HL-60/S4 treated with retinoic acid at 250 ng/mL for 4 days and 3 days (cell line): ENCODE results near the gene CGB8.

Experiments
- in situ Hi-C: fragments of 300-500 bp; cut with MboI; formaldehyde crosslinking; loops from 2 replicates; pipeline ENCODE4 v1.7.0; 2022; ENCODE audit warnings: low sequenced_read_pairs

Gene CGB8

GRCh38 chr19:49010453-49010852 lies 38.5 kb downstream of the CGB8 start:
- in situ Hi-C loops = no loop called here

- in situ Hi-C loops = no loop called here
Observed at GRCh38 chr19:49009828-49010227, 39.1 kb downstream of the CGB8 start.

DNA sequence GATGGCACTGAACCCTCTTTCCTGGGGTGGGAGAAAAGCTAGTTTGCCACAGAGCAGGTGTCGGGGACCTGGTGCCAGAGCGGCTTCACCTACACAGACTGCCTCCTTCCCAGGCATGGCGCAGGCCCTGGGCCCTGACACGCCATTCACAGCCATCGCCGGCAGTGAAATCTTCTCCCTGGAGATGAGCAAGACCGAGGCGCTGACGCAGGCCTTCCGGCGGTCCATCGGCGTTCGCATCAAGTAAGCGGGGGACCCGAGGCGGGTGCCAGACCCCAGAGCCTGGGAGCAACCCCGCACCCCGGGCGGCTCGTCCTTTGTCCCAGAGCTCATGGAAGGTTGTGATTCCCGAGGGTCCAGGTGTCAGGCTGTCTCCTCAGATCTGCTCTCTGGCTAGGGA lies 42.0 kb downstream of the CGB8 start:
- in situ Hi-C loops = no loop called here

- in situ Hi-C loops = no loop called here
Observed at GRCh38 chr19:49004964-49005614, 43.8 kb downstream of the CGB8 start.

GRCh38 chr19:49004133-49004532 lies 44.8 kb downstream of the CGB8 start:
- in situ Hi-C loops = no loop called here

DNA sequence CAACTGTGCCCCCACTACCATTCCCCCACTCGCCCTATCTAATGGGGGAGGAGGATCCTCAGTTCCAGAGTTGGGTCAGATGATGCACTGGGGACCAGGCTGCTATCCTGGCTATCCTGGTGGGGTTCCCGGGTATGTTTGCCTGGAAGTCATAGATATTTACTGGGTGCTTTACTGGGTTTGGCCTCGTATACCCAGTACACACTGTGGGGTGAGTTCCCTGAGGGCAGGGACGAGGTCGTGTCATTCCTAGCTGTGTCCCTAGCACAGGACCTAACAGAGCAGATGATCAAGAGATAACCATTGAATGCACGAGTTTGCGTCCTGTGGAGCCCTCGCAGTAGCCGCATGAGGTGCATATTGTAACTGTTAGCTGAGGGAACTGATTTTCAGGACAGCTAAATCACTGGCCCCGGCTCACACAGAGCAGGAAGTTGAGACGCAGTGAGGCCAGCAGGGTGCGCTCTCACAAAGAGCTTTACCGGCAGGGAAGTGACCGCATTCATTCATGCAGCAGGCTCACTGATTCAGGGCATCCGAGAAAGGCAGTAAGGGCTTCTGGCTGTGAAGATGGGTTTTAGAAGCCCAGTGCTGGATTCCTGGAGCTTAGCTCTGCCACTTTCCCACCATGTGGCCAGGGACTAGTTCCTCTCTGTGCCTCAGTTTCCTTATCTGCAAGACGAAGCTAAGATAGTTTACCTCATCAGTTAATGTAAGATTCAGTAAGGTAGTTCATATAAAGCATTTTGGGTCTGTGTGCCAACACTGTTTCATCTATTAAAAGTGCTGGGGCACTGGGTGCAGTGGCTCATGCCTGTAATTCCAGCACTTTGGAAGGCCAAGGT lies 49.2 kb downstream of the CGB8 start:
- in situ Hi-C loops = no loop called here

DNA sequence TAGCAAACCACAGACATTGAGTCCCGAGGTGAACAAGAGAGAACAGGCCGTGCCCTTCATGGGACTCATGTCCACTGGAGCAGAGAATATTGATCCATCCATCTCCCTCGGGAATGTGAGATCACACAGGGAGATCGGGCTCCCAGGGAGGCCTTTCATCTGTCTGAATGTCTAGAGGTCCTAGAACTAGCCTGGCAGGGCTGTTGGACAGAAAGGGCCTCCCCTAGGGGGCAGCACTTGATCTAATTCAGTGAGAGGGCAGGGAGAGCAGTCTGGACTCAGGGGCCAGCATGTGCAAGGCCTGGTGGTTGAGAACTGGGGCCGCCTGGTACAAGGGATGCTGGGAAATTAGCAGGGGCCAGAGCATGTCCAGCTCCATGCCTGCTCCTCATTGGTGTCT lies 50.9 kb downstream of the CGB8 start:
- in situ Hi-C loops = no loop called here
